Left ventricle myocardium inferior (tissue), 1 donor: ENCODE results near the gene FHAD1. TPM values are rescaled to one million over a fixed set of nuclear protein-coding genes. Genes with fewer than 3 reads are reported as not detected.
A peak's percentile ranks its signal among the peaks of the same experiment; 100 is the strongest.

Source experiments
- DNase-seq: peaks from one replicate; pipeline ENCODE4 v3.0.0-alpha.2; 2020
- H3K27ac ChIP-seq: fragments of 200-600 bp; replicated peaks from 2 replicates; pipeline ENCODE4 v1.8.0; 2021
- H3K27me3 ChIP-seq: fragments of 200-600 bp; 2 replicates; pipeline ENCODE4 v1.8.0; 2021; ENCODE audit warnings: low read depth
- H3K36me3 ChIP-seq: fragments of 200-600 bp; 2 replicates; pipeline ENCODE4 v1.8.0; 2021
- H3K4me1 ChIP-seq: fragments of 200-600 bp; 2 replicates; pipeline ENCODE4 v1.8.0; 2021
- H3K4me3 ChIP-seq: fragments of 200-600 bp; 2 replicates; pipeline ENCODE4 v1.8.0; 2021; ENCODE audit warnings: mild to moderate bottlenecking, moderate library complexity
- H3K9me3 ChIP-seq: fragments of 200-600 bp; replicated peaks from 2 replicates; pipeline ENCODE4 v1.8.0; 2021
- intact Hi-C: fragments of 100-400 bp; cut with micrococcal nuclease; formaldehyde crosslinking; loops from one replicate; pipeline ENCODE4 v1.11.0; 2022
- total RNA-seq: library from RNA; stranded (reverse); fragmentation: NEBNext Ultra II Directional; extraction: Animal tissue kit (Norgen Biotek cat#: 25700); gene quantifications from one replicate; pipeline ENCODE4 v1.2.1, GENCODE V29; 2021
- TF ChIP-seq, protein P1 (sequence below): fragments of 200-600 bp; IDR thresholded peaks from 2 replicates; pipeline ENCODE4 v1.8.0; 2021; ENCODE audit warnings: antibody characterized with exemption, mild to moderate bottlenecking, borderline replicate concordance
- donor health status: DM: no; HTN: yes; CAD: no; lungs with severe emphysema.

Gene FHAD1
- total RNA-seq, 1 donor from 2014 or later = not detected

GRCh38 chr1:15220024-15220392, 27.0 kb upstream of the FHAD1 start:
- intact Hi-C loops = no loop called here
- H3K36me3 ChIP-seq = peaks cover 8% of the 10 kb centered on the region
- no peak overlapping the region for H3K27ac ChIP-seq
- H3K9me3 ChIP-seq = no peaks in the 10 kb centered on the region
- H3K27me3 ChIP-seq = no peaks in the 10 kb centered on the region
- DNase-seq = no peak
- peaks cover 13% of the 10 kb centered on the region for H3K4me1 ChIP-seq
- H3K4me3 ChIP-seq = no peak overlapping the region
- TF ChIP-seq, protein P1, sequence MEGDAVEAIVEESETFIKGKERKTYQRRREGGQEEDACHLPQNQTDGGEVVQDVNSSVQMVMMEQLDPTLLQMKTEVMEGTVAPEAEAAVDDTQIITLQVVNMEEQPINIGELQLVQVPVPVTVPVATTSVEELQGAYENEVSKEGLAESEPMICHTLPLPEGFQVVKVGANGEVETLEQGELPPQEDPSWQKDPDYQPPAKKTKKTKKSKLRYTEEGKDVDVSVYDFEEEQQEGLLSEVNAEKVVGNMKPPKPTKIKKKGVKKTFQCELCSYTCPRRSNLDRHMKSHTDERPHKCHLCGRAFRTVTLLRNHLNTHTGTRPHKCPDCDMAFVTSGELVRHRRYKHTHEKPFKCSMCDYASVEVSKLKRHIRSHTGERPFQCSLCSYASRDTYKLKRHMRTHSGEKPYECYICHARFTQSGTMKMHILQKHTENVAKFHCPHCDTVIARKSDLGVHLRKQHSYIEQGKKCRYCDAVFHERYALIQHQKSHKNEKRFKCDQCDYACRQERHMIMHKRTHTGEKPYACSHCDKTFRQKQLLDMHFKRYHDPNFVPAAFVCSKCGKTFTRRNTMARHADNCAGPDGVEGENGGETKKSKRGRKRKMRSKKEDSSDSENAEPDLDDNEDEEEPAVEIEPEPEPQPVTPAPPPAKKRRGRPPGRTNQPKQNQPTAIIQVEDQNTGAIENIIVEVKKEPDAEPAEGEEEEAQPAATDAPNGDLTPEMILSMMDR = no peak

GRCh38 chr1:15220825-15221431, 26.1 kb upstream of the FHAD1 start:
- TF ChIP-seq, protein P1 = no peak
- DNase-seq = peak; percentile 31
- peaks cover 16% of the 10 kb centered on the region for H3K4me1 ChIP-seq
- no peaks in the 10 kb centered on the region for H3K27me3 ChIP-seq
- no peak overlapping the region for H3K4me3 ChIP-seq
- H3K36me3 ChIP-seq = peaks cover 8% of the 10 kb centered on the region
- H3K27ac ChIP-seq = peak overlapping the region; percentile 17
- no peaks in the 10 kb centered on the region for H3K9me3 ChIP-seq
- intact Hi-C loops = no loop called here

- TF ChIP-seq, protein P1 = no peak
- DNase-seq = no peak
- H3K4me3 ChIP-seq = no peak overlapping the region
- H3K27me3 ChIP-seq = no peaks in the 10 kb centered on the region
- intact Hi-C loops = no loop called here
- no peaks in the 10 kb centered on the region for H3K9me3 ChIP-seq
- H3K27ac ChIP-seq = no peak overlapping the region
- H3K4me1 ChIP-seq = peaks cover 22% of the 10 kb centered on the region
- H3K36me3 ChIP-seq = peaks cover 8% of the 10 kb centered on the region
Measured at GRCh38 chr1:15222653-15223303, 24.2 kb upstream of the FHAD1 start.

- Histone ChIP-seq H3K4me3 (no peak overlapping the region), H3K36me3 (peaks cover 6% of the 10 kb centered on the region), H3K27me3 (no peaks in the 10 kb centered on the region), H3K9me3 (no peaks in the 10 kb centered on the region), H3K4me1 (peaks cover 14% of the 10 kb centered on the region), H3K27ac (peak overlapping the region; percentile 36)
- intact Hi-C loops = no loop called here
- TF ChIP-seq, protein P1 = no peak
- no peak for DNase-seq
Measured at GRCh38 chr1:15224259-15224869, 22.7 kb upstream of the FHAD1 start.

DNA sequence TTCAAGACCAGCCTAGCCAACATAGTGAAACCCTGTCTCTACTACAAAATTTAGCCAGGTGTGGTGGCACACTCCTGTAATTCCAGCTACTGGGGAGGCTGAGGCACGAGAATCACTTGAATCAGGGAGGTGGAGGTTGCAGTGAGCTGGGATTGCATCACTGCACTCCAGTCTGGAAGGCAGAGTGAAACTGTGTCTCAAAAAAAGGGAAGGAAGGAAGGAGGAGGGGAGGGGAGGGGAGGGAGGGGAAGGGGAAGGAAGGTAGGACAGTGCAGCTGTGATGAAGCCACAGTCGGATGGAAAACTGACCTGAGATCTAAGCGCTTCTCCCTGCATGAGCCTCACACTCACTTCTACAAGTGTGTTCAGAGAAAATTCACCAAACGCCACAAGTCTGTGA, 22.0 kb upstream of the FHAD1 start:
- Histone ChIP-seq H3K9me3 (no peaks in the 10 kb centered on the region), H3K27ac (peak overlapping the region; percentile 66), H3K27me3 (no peaks in the 10 kb centered on the region), H3K4me1 (peaks cover 14% of the 10 kb centered on the region), H3K36me3 (peaks cover under 1% of the 10 kb centered on the region), H3K4me3 (no peak overlapping the region)
- TF ChIP-seq, protein P1 = no peak
- intact Hi-C loops = no loop called here
- no peak for DNase-seq
